Mononuclear cell (primary cell): Measurements from ENCODE around the gene NHP2. TPM values are rescaled to one million over a fixed set of nuclear protein-coding genes. Genes with fewer than 3 reads are reported as not detected.

ENCODE experiments used
- H3K27me3 ChIP-seq: 2 replicates; pipeline ENCODE4 v1.6.0; 2011; ENCODE audit warnings: low read length, control low read depth; ENCODE audit not compliant: insufficient read depth
- H3K4me1 ChIP-seq: 2 replicates; pipeline ENCODE4 v1.5.1; 2011; ENCODE audit warnings: mild to moderate bottlenecking, low read length, control low read depth; ENCODE audit not compliant: insufficient read depth
- H3K4me3 ChIP-seq: 2 replicates; pipeline ENCODE4 v1.5.1; 2011; ENCODE audit warnings: mild to moderate bottlenecking, low read length, moderate library complexity
- H3K9me3 ChIP-seq: 2 replicates; pipeline ENCODE4 v1.5.1; 2011; ENCODE audit warnings: low read depth, mild to moderate bottlenecking, control low read depth, low read length
- total RNA-seq: library from RNA; depleted of rRNA; stranded (reverse); fragments of >200 nt; gene quantifications from one replicate; pipeline ENCODE4 v1.2.3, GENCODE V29; 2012

The NHP2 gene
- total RNA-seq, 1 donor, result 47.5 TPM

DNA sequence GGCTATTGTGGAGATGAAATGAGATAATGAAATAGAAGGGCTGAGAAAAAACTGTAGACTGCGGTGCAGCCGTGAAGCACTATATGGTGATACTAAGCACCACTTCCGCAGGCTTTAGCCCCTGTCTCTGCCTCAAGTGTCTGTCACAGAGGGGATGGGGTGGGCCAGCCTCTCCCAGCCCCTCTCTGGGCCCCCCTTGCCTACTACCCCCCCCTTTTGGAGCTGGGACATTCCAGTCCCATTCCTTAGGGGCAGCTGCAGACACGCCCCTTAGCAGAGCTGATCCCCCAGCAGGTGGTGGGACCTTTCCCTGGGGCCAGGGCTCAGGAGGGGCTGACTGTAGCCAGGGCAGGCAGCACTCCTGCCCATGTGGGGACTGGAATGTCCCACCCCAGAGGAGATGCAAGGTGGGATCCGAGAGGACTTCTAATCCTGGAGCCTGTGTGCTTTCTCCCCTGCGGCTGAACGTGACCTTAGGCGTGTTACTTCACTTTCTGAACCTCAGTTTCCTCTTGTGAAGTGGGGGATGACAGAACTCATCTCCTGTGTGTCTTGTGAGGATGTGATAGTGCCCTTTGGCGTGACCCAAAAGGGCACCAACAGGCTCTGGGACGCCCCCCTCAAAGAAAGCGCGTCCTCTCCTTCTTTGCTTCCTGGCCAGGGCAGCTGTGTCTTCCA, 38.4 kb downstream of the NHP2 start:
- H3K4me1 ChIP-seq, result peaks cover 66% of the 10 kb centered on the region
- peaks cover 35% of the 10 kb centered on the region for H3K27me3 ChIP-seq
- H3K4me3 ChIP-seq, result no peak overlapping the region

DNA sequence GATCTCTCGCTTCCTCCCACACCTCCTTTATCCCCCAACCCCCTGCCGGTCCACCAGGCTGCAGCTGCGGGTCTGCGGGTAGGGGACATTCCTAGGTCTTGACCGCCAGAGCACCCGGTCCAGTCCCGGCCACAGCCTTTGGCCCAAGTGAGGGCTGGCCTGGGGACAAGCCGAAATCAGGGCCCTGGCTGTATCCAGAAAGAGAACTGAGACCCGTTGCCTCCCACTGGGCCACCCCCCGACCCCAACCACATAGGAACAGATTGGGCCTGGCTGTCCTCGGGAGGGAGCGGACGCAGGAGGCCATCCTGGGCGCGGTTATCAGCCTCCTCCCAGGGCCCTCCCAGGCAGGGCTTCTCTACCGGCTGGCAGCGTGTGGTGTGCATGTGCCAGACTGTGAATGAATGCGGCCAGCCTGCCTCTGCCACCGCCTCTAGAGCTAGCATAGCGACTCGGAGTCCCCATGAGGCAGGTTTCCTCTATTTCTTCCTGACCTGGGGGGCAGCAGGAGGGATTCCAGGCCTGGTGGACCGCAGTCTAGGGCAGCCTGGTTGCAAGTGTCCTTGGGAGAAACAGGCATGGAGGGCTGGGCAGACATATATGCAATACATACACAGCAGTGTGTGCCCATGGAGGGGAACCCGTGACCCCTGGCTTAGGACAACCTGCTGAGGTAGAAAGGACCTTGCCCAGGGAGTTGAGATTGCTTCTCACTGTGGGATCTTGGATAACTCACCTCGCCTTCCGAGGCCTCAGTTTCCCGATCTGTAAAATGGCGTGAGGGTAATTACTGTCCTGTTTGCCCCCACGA, 39.2 kb downstream of the NHP2 start:
- H3K27me3 ChIP-seq, result peaks cover 35% of the 10 kb centered on the region
- no peaks in the 10 kb centered on the region for H3K9me3 ChIP-seq
- H3K4me1 ChIP-seq, result peaks cover 59% of the 10 kb centered on the region
- peak overlapping the region; percentile 32 for H3K4me3 ChIP-seq

More for the DNA sequence above, 38.4 kb downstream of the NHP2 start:
- no peaks in the 10 kb centered on the region for H3K9me3 ChIP-seq

DNA sequence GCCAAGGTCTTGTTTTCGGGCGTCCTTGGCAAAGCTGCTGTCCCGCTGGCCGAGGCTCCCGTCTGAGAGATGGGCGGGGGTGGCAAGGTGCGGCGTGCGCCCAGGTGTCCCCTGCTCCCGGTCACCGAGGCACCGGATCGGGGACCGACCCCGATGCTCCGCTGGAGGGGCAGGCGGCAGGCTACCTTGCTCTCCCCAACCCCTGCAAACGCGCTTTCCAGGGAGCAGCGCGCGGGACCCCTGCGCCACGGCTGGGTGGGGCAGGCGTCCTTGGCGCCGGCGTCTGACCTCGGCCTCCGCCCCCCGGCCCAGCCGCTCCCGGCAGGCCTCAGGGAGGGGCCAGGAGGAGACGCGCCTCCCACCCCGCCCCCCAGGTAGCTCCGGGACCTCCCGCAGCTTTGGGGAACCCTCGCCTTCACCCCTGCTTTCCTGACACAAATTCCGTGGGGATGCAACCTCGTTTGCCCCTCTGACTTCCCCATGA, 39.8 kb downstream of the NHP2 start:
- Histone ChIP-seq H3K4me1 (peaks cover 58% of the 10 kb centered on the region), H3K4me3 (peak overlapping the region; percentile 32), H3K27me3 (peaks cover 35% of the 10 kb centered on the region), H3K9me3 (no peaks in the 10 kb centered on the region)

GRCh38 chr5:178113141-178113787, 40.4 kb downstream of the NHP2 start, which contains the start of gene N4BP3:
TSS of gene N4BP3 (plus strand) at chr5:178113532. CDS start at chr5:178119584, 6,052 bp downstream.
- peaks cover 62% of the 10 kb centered on the region for H3K4me1 ChIP-seq
- peak within 1 kb of the TSS; percentile 32 for H3K4me3 ChIP-seq
- no peaks in the 10 kb centered on the region for H3K9me3 ChIP-seq
- peaks cover 35% of the 10 kb centered on the region for H3K27me3 ChIP-seq

DNA sequence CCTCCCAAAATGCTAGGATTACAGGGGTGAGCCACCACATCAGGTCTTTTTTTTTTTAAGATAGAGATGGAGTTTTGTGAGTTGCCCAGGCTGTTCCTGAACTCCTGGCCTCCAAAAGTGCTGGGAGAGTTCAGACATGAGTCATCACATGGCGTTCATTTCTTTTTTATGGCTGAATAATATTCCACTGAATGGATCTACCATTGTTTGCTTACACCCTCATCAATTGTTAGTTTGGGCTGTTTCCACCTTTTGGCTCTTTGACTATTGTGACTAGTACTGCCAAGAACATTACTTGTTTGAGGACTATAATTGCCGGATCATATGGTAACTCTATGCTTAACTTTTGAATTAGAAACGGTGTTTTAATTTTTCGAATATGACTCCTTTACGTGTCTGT, 41.1 kb downstream of the NHP2 start:
- Histone ChIP-seq H3K9me3 (no peaks in the 10 kb centered on the region), H3K27me3 (peaks cover 35% of the 10 kb centered on the region), H3K4me1 (peaks cover 55% of the 10 kb centered on the region), H3K4me3 (no peak overlapping the region)

DNA sequence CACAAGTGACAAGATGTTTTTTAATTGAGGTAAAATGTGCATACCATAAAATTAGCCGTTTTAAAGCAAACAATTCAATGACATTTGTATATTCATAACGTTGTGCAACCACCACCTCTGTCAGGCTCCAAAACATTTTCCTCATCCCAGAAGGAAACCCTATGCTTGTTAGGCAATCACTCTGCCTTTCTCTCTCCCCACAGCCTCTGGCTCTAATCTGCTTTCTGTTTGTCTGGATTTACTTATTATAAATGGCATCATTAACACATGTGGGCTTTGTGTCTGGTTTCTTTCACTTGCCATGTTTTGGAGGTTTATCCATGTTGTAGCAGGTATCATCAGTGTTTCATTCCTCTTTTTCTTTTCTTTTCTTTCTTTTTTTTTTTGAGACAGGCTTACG, 41.8 kb downstream of the NHP2 start:
- H3K9me3 ChIP-seq, result no peaks in the 10 kb centered on the region
- no peak overlapping the region for H3K4me3 ChIP-seq
- H3K27me3 ChIP-seq, result peaks cover 35% of the 10 kb centered on the region
- peaks cover 49% of the 10 kb centered on the region for H3K4me1 ChIP-seq

GRCh38 chr5:178110511-178110910, 43.2 kb downstream of the NHP2 start:
- Histone ChIP-seq H3K4me3 (no peak overlapping the region), H3K9me3 (no peaks in the 10 kb centered on the region), H3K27me3 (peaks cover 30% of the 10 kb centered on the region), H3K4me1 (peaks cover 35% of the 10 kb centered on the region)

DNA sequence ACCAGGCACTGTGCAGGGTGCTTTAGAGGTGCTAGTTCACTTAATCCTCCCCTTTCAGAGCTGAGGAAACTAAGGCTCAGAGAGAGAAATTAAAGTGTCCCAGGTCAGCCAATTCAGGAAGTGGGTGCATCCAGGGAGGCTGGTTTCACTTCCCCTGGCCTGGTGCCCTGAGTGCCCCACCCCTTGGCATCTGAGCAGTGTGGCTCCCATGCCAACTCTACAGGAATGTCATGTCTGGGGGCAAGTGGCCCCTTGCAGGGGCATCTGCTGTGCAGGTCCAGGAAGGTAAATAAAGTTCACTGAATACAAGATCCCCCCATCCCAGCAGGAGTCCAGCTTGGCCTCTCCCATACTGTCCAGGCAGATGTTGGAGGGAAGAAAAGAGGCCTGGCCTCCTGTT, 44.7 kb downstream of the NHP2 start:
- H3K4me1 ChIP-seq, result peaks cover 20% of the 10 kb centered on the region
- no peaks in the 10 kb centered on the region for H3K9me3 ChIP-seq
- peaks cover 15% of the 10 kb centered on the region for H3K27me3 ChIP-seq
- H3K4me3 ChIP-seq, result no peak overlapping the region

GRCh38 chr5:178108446-178108845, 45.2 kb downstream of the NHP2 start:
- peaks cover 17% of the 10 kb centered on the region for H3K4me1 ChIP-seq
- peaks cover 15% of the 10 kb centered on the region for H3K27me3 ChIP-seq
- no peaks in the 10 kb centered on the region for H3K9me3 ChIP-seq
- no peak overlapping the region for H3K4me3 ChIP-seq

- Histone ChIP-seq H3K9me3 (no peaks in the 10 kb centered on the region), H3K4me3 (no peak overlapping the region), H3K4me1 (peaks cover 13% of the 10 kb centered on the region), H3K27me3 (peaks cover 13% of the 10 kb centered on the region)
These were observed 45.9 kb downstream of the NHP2 start for GRCh38 chr5:178107756-178108310.

GRCh38 chr5:178106556-178107239, 47.0 kb downstream of the NHP2 start:
- Histone ChIP-seq H3K9me3 (no peaks in the 10 kb centered on the region), H3K4me1 (peaks cover 13% of the 10 kb centered on the region), H3K27me3 (peaks cover 2% of the 10 kb centered on the region), H3K4me3 (no peak overlapping the region)

DNA sequence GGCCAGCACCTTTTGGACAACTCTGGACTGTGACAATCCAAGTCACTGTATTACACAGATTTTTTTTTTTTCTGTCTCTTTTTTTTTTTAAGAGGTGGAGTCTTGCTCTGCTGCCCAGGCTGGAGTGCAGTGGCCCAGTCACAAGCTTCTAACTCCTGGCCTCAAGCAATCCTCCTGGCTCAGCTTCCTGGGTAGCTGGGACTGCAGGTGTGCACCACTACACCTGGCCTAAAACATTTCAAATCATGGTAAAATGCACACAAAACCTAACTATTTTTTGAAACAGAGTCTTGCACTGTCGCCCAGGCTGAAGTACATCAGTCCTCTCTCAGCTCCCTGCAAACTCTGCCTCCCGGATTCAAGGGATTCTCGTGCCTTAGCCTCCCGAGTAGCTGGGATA, 47.6 kb downstream of the NHP2 start:
- Histone ChIP-seq H3K27me3 (no peaks in the 10 kb centered on the region), H3K4me1 (peaks cover 13% of the 10 kb centered on the region), H3K4me3 (no peak overlapping the region), H3K9me3 (no peaks in the 10 kb centered on the region)

DNA sequence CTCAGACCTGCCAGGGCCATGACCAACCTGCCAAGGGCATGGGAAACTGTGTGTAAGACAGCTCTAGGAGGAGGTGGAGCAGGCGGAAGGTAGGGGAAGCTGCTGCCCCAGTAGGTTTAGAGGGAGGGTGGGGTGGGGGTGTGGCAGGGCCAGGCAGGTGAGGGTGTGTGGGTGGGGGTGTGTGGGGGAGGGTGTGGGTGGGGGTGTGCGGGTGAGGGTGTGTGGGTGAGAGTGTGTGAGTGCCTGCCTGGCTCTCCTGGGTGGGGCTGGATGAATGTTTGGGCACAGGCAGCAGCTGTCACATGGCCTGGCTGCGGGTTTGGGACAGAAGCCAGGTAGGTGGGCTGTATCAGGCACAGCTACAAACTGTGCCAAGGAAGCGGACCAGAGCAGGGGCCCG, 49.2 kb downstream of the NHP2 start:
- no peak overlapping the region for H3K4me3 ChIP-seq
- H3K27me3 ChIP-seq, result no peaks in the 10 kb centered on the region
- H3K4me1 ChIP-seq, result peaks cover 13% of the 10 kb centered on the region
- H3K9me3 ChIP-seq, result no peaks in the 10 kb centered on the region

DNA sequence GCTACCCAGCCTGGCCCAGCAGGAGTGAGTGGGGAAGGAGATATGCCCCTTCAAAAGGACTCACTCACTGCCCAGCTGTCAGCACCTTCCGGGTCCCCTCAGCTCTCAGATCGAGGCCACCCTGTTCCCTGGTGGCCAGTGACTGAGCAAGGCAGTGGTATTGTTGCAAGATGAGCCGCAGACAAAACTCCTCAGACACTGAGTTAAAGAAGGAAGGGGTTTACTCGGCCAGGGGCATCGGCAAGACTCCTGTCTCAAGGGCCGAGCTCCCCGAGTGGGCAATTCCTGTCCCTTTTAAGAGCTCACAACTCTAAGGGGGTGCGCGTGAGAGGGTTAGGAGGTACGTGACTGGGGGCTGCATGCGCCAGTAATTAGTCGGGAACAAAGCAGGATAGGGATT, 50.1 kb downstream of the NHP2 start:
- Histone ChIP-seq H3K4me1 (peaks cover 4% of the 10 kb centered on the region), H3K27me3 (no peaks in the 10 kb centered on the region), H3K4me3 (no peak overlapping the region), H3K9me3 (no peaks in the 10 kb centered on the region)
